H9 (cell line): ENCODE measurements around the gene TNK2. TPM values are rescaled to one million over a fixed set of nuclear protein-coding genes. Genes with fewer than 3 reads are reported as not detected.

Experiments used
- DNase-seq: peaks from one replicate; pipeline ENCODE4 v3.0.0-alpha.2; 2017
- H2AFZ ChIP-seq: one replicate; pipeline ENCODE4 v1.6.1; 2013; ENCODE audit warnings: mild to moderate bottlenecking, low read length, control low read depth, moderate library complexity
- H2AK5ac ChIP-seq: 2 replicates; pipeline ENCODE4 v1.6.1; 2013; ENCODE audit warnings: low read length, control low read depth, mixed read lengths; ENCODE audit not compliant: insufficient read length
- H2BK120ac ChIP-seq: one replicate; pipeline ENCODE4 v1.6.1; 2013; ENCODE audit warnings: low read depth, mild to moderate bottlenecking, low read length, control low read depth, inconsistent platforms; ENCODE audit not compliant: poor library complexity, severe bottlenecking
- H2BK12ac ChIP-seq: 2 replicates; pipeline ENCODE4 v1.6.1; 2013; ENCODE audit warnings: low read length, control low read depth, mixed read lengths, low read depth; ENCODE audit not compliant: insufficient read length
- H2BK15ac ChIP-seq: 2 replicates; pipeline ENCODE4 v1.6.1; 2013; ENCODE audit warnings: low read depth, low read length, control low read depth
- H2BK20ac ChIP-seq: one replicate; pipeline ENCODE4 v1.6.1; 2013; ENCODE audit warnings: low read depth, mild to moderate bottlenecking, low read length, control low read depth, inconsistent platforms; ENCODE audit not compliant: poor library complexity, severe bottlenecking
- H2BK5ac ChIP-seq: 2 replicates; pipeline ENCODE4 v1.6.1; 2013; ENCODE audit warnings: low read length, control low read depth, mixed read lengths; ENCODE audit not compliant: insufficient read length
- H3K14ac ChIP-seq: 2 replicates; pipeline ENCODE4 v1.6.1; 2013; ENCODE audit warnings: low read length, control low read depth; ENCODE audit not compliant: insufficient read depth
- H3K18ac ChIP-seq: 2 replicates; pipeline ENCODE4 v1.6.1; 2013; ENCODE audit warnings: low read depth, mild to moderate bottlenecking, mixed read lengths, low read length, control low read depth; ENCODE audit not compliant: insufficient read length
- H3K23ac ChIP-seq: 2 replicates; pipeline ENCODE4 v1.6.1; 2013; ENCODE audit warnings: low read length, control low read depth, mixed read lengths, low read depth; ENCODE audit not compliant: insufficient read length
- H3K23me2 ChIP-seq: 2 replicates; pipeline ENCODE4 v1.6.1; 2013; ENCODE audit warnings: low read depth, mild to moderate bottlenecking, mixed read lengths, low read length, control low read depth; ENCODE audit not compliant: insufficient read length, poor library complexity, severe bottlenecking
- H3K27ac ChIP-seq: 2 replicates; pipeline ENCODE4 v1.5.1; 2013; ENCODE audit warnings: low read length, control low read depth, mixed read lengths, low read depth; ENCODE audit not compliant: insufficient read length
- H3K27me3 ChIP-seq: 2 replicates; pipeline ENCODE4 v1.6.1; 2013; ENCODE audit warnings: low read length, control low read depth, inconsistent platforms; ENCODE audit not compliant: insufficient read depth
- H3K4ac ChIP-seq: 2 replicates; pipeline ENCODE4 v1.6.1; 2013; ENCODE audit warnings: low read depth, mild to moderate bottlenecking, control low read depth, inconsistent platforms, low read length, moderate library complexity
- H3K4me1 ChIP-seq: 2 replicates; pipeline ENCODE4 v1.6.1; 2013; ENCODE audit warnings: low read length, control low read depth, inconsistent platforms; ENCODE audit not compliant: insufficient read depth
- H3K4me2 ChIP-seq: 2 replicates; pipeline ENCODE4 v1.6.1; 2013; ENCODE audit warnings: low read length, control low read depth, mixed read lengths; ENCODE audit not compliant: insufficient read length, insufficient read depth
- H3K56ac ChIP-seq: 2 replicates; pipeline ENCODE4 v1.6.1; 2013; ENCODE audit warnings: low read depth, mild to moderate bottlenecking, mixed read lengths, low read length, control low read depth; ENCODE audit not compliant: insufficient read length
- H3K79me1 ChIP-seq: 2 replicates; pipeline ENCODE4 v1.6.1; 2013; ENCODE audit warnings: low read depth, mild to moderate bottlenecking, moderate library complexity, low read length, control low read depth, inconsistent platforms; ENCODE audit not compliant: insufficient read depth, poor library complexity, severe bottlenecking
- H3K79me2 ChIP-seq: 2 replicates; pipeline ENCODE4 v1.6.1; 2013; ENCODE audit warnings: low read length, control low read depth, inconsistent platforms; ENCODE audit not compliant: insufficient read depth
- H3K9ac ChIP-seq: 2 replicates; pipeline ENCODE4 v1.6.1; 2013; ENCODE audit warnings: low read length, control low read depth, mixed read lengths; ENCODE audit not compliant: insufficient read length; ENCODE audit errors: extremely low read depth
- H3K9me3 ChIP-seq: one replicate; pipeline ENCODE4 v1.6.1; 2013; ENCODE audit warnings: low read depth, low read length, inconsistent platforms; ENCODE audit not compliant: control insufficient read depth
- H3T11ph ChIP-seq: one replicate; pipeline ENCODE4 v1.6.1; 2013; ENCODE audit warnings: mild to moderate bottlenecking, low read length, control low read depth, inconsistent platforms
- H4K20me1 ChIP-seq: one replicate; pipeline ENCODE4 v1.6.1; 2013; ENCODE audit not compliant: control insufficient read depth, insufficient read length, insufficient read depth
- H4K5ac ChIP-seq: 2 replicates; pipeline ENCODE4 v1.6.1; 2013; ENCODE audit warnings: low read depth, mild to moderate bottlenecking, mixed read lengths, low read length, control low read depth; ENCODE audit not compliant: insufficient read length
- H4K8ac ChIP-seq: replicated peaks from 2 replicates; pipeline ENCODE4 v1.6.1; 2013; ENCODE audit warnings: low read length, control low read depth, mixed read lengths, low read depth; ENCODE audit not compliant: insufficient read length
- H4K91ac ChIP-seq: 2 replicates; pipeline ENCODE4 v1.6.1; 2013; ENCODE audit warnings: low read depth, mild to moderate bottlenecking, moderate library complexity, mixed read lengths, low read length, control low read depth; ENCODE audit not compliant: insufficient read length
- H3K27ac Mint-ChIP-seq, 3 experiments: 2 replicates in 2 of 3; 3 replicates in 1 of 3; pipeline ENCODE4 v1.8.0; 2020 to 2021; ENCODE audit warnings: mixed read lengths in 3 of 3, mild to moderate bottlenecking in 1 of 3, moderate library complexity in 1 of 3
- H3K27me3 Mint-ChIP-seq: 2 replicates; pipeline ENCODE4 v1.8.0; 2021; ENCODE audit warnings: low read depth, mild to moderate bottlenecking, moderate library complexity, mixed read lengths
- H3K36me3 Mint-ChIP-seq, 3 experiments: 2 replicates in 2 of 3; 3 replicates in 1 of 3; pipeline ENCODE4 v1.8.0; 2020 to 2021; ENCODE audit warnings: low read depth in 3 of 3, mixed read lengths in 3 of 3; ENCODE audit not compliant: insufficient read depth in 1 of 3
- H3K4me1 Mint-ChIP-seq, 2 experiments: 2 replicates each; pipeline ENCODE4 v1.8.0; 2020; ENCODE audit warnings: mixed read lengths in 2 of 2
- H3K4me3 Mint-ChIP-seq, 2 experiments: 2 replicates in 1 of 2; 3 replicates in 1 of 2; pipeline ENCODE4 v1.8.0; 2020 to 2021; ENCODE audit warnings: mild to moderate bottlenecking in 2 of 2, mixed read lengths in 2 of 2, moderate library complexity in 1 of 2
- H3K9me3 Mint-ChIP-seq, 2 experiments: 2 replicates in 1 of 2; 3 replicates in 1 of 2; pipeline ENCODE4 v1.8.0; 2020; ENCODE audit warnings: mild to moderate bottlenecking in 2 of 2, mixed read lengths in 2 of 2, moderate library complexity in 1 of 2
- CTCF ChIP-seq: fragments of 200-600 bp; sonication (generic); conservative IDR thresholded peaks from 3 replicates; pipeline ENCODE4 v1.8.0; 2021; ENCODE audit warnings: antibody characterized with exemption, mild to moderate bottlenecking
- WGBS: extraction: QIAGEN DNeasy Blood & Tissue Kit; methylation state at CpG from one replicate; pipeline ENCODE4 v1.1.7; 2013; ENCODE audit warnings: missing lambda C conversion rate, low lambda C conversion rate, mixed read lengths; ENCODE audit not compliant: insufficient read length; ENCODE audit errors: extremely low coverage; 5-methylcytosine and 5-hydroxymethylcytosine counted together
- total RNA-seq: library from RNA; stranded (reverse); gene quantifications from 2 replicates; pipeline ENCODE4 v1.2.1, GENCODE V29; 2021

Gene TNK2
- total RNA-seq, 1 experiment from 2014 or later, result 34.5 TPM

- Histone ChIP-seq H2BK15ac (no peak overlapping the region), H3K27ac (no peak overlapping the region), H3K14ac (no peak overlapping the region; the same call in 1 of the 2 replicates), H3K23me2 (no peaks in the 10 kb centered on the region), H2BK12ac (no peak overlapping the region), H3K79me1 (no peaks in the 10 kb centered on the region), H2BK120ac (no peak overlapping the region), H4K8ac (no peak overlapping the region), H3T11ph (no peak overlapping the region), H3K79me2 (no peaks in the 10 kb centered on the region), H3K4me2 (no peak overlapping the region), H3K27me3 (no peaks in the 10 kb centered on the region), H3K4me1 (no peaks in the 10 kb centered on the region; the same call in 1 of the 2 replicates), H3K9me3 (no peaks in the 10 kb centered on the region), H4K5ac (no peak overlapping the region), H3K23ac (no peak overlapping the region), H3K4ac (no peak overlapping the region), H2BK20ac (no peak overlapping the region), H4K91ac (no peak overlapping the region), H3K18ac (no peak overlapping the region), H4K20me1 (no peaks in the 10 kb centered on the region), H2BK5ac (no peak overlapping the region), H2AFZ (no peak overlapping the region), H3K56ac (no peak overlapping the region), H2AK5ac (no peak overlapping the region), H3K9ac (no peak overlapping the region)
- H3K27me3 Mint-ChIP-seq, result peaks cover 2% of the 10 kb centered on the region; the same call in 1 of the 2 replicates
- no peak for DNase-seq
- no peak overlapping the region for H3K27ac Mint-ChIP-seq
- peaks cover 7 to 8% of the 10 kb centered on the region in 2 experiments; a peak in 3 of 4 replicates for H3K4me1 Mint-ChIP-seq
- no peak overlapping the region for H3K4me3 Mint-ChIP-seq
- no peak for TF ChIP-seq CTCF
- WGBS, result no CpG with 5 or more reads among the region's 16 CpGs
- H3K36me3 Mint-ChIP-seq, result no peaks in the 10 kb centered on the region
- no peaks in the 10 kb centered on the region; a peak in 1 of 5 replicates for H3K9me3 Mint-ChIP-seq
Observed at GRCh38 chr3:195822131-195822696, 86.1 kb downstream of the TNK2 start.
